HG03469 (cell line): ENCODE measurements around the gene ANKS1B.
"Not testable (repeated sequence)": the region's sequence is repeated elsewhere in the genome, so short reads cannot be mapped to it uniquely, and the experiment has no call there.

Experiments used
- ATAC-seq: cut with Tn5 transposase; IDR thresholded peaks from one replicate; pipeline ENCODE4 v1.9.1; 2021; ENCODE audit warnings: mild to moderate bottlenecking, moderate library complexity, moderate number of reproducible peaks; ENCODE audit not compliant: unreplicated experiment

The ANKS1B gene

DNA sequence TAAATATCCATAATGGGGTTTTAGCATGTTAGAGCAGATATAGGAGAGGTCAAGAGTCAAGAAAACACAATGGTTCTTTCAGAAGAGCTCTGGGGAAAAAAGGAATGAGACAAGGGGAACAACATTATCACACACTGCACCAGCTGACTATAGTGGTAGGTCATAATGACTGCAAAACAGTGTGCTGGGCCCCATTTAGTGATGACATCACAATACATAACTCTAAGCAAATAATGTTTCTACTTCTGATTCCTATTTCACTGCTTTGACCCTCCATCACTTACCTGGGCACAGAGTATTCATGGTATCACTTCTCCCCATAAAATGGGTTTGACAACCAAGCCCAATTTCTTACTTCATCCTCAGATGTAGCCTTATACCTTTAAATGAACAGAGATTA is 275.1 kb downstream of the ANKS1B start:
- ATAC-seq, result no peak

DNA sequence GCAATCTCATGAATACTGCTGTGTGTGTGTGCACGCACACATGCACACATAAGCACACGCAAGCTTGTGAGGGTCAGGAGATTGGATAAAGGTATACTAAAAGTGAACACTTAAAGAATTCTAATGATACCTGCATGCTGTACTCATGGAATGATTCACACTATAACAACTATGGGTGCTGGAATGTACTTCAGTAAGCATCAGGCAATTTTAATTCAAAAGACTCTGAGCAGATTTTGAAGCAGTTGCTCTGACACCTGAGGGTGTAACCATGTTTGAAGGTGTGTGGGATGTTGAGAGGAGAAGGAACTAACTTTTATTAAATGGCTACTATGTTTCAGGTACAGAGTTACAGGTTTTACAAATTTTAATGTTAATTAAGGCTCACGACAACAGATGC is 275.6 kb downstream of the ANKS1B start:
- ATAC-seq, result no peak

DNA sequence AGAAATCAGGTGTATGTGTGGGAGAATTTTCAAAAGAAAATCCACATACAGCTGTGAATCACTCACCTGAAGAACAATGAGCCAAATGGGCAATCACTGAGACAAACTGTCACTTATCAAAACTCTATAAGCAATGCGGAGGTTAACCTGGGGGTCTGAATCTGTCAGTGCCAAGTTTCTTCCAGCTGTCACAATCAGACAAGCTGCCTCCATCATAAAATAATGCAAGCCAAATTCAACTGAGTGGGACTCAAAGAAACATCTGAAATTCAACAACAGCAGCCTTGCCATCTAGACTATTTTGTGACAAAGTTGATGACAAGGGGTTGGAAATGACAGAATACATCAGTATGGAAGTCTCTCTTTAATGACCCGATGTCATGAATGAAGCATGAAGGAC is 276.9 kb downstream of the ANKS1B start:
- no peak for ATAC-seq

DNA sequence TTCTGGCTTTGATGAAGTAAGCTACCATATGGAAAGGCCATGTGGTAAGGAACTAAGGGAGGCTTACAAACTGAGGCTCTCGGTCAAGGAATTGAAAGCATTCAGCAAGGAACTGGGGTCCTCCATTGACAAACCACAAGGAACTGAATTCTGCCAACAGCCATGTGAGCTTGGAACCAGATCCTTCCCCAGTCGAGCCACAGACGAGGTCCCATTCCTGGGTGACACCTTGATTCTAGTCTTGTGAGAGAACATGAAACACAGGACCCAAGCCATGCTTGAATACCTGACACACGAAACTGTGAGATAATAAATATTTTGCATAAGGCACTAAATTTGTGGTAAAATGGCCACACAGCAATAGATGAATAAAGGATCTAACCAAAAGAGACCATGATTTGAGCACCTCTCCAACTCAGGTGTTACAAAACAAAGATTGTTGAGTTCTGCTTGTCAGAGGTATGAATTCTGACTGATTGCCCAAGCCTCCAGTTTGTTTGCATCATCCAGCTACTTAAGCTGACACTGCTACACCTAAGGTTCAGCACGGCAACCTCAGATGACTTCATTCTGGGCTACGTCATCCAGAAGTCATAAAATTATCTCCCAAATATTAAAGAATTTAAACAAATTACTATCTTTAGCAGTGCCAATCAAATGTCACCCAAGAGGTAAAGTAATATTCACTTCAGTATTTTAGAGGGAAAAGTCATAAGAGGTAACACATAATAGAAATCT is 277.8 kb downstream of the ANKS1B start:
- no peak for ATAC-seq

DNA sequence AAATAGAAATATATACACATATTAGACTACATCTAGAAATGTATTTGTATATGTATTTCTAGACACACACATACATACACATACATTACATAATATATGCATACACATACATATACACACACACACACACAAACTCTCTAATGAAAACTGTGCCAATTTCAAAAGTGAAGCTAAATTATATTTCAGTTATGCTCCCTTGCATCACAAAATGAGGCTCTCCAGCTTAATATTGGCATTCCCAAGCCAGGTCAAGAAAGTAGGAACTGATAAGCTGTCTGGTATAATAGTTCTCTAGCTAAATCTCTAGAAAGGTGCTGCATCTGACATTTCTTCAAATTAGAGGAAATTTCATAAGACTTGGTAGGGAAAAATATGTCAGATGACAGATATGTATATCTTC is 280.3 kb downstream of the ANKS1B start:
- ATAC-seq, result no peak

DNA sequence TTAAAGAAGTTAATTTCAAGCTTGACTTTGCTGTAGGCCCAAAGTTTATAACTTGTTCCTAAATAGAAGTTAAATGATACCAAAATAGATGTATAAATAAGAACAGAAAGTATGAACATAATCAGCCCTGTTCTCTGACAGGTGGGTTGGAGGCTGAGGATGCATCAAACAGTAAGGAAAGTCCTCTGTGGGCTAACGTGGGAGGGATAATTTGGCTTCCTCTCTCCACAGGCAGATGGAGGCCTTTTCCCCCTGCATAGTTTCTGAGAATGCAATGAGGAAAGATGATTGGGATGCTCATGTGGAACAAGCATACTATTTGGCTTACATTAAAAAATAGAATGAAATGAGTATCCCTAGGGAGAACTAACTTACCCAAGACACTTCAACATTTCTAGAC is 280.7 kb downstream of the ANKS1B start:
- no peak for ATAC-seq

DNA sequence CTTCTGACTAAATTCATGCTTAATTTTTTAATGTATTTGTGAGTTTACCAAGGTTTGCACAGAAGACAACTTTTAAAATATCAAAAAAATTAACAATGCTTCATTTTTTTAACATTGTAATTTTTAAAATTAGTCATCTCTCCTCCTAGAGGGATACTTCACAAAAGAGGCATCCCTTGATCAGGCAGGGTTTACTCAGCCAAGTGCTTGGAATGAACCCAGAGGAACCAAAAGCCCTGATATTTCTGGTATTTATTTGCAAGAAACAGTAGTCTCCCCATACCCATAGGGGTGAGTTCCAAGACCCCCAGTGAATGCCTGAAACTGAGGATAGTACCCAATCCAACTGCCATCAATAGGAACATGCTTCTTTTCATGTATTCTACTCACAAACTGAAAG is 284.7 kb downstream of the ANKS1B start:
- ATAC-seq, result no peak

DNA sequence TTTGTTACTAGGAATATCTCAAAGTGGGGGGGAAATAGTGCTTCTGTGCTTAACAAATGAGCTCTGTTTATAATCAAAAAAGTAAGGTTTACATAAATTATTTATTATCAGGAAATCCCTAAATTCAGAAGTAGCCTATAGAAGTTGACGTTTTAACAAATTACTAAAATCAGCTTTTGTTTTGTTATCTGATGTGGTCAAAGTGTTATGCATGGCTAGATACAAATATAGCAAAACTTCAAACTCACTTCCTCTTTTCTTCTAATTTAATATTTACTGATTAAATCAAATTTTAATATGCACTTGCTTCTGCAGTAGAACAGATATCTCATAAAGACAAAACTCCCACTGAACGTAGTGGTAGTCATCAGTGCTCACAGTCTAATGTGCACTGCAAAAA is 289.7 kb downstream of the ANKS1B start:
- ATAC-seq, result no peak

DNA sequence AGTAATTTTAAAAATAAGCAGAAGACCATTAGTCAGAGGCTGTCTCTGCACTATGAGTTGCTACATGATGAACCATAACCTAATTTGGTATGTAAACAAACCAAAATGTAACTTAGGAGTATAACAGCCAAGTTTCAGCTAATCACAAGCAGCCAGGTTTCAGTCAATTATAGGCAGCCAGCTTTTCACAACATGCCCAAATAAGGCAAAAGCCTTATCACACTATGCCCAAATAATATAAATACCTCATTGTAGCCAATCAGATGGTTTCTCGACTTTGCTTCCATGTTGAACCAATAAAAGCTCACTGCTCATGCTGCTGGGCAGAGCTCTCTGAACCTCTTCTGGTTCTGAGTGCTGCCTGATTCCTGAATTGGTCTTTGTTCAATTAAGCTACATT is 298.6 kb downstream of the ANKS1B start:
- no peak for ATAC-seq

DNA sequence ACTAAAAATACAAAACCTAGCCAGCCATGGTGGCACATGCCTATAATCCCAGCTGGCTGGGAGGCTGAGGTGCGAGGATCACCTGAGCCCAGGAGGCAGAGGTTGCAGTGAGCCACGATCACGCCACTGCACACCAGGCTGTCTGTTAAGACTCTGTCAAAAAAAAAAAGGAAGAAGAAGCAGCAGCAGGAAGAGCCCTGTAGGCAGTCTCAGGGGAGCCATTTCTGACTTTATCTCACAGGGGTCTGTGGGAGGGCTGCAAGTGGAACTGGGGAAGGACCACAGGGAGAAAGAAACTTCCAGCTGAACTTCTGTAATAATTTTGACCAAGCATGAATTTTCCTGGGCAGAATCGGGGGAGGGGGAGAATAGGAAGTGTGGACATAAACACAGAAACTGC is 304.5 kb downstream of the ANKS1B start:
- ATAC-seq, result no peak

DNA sequence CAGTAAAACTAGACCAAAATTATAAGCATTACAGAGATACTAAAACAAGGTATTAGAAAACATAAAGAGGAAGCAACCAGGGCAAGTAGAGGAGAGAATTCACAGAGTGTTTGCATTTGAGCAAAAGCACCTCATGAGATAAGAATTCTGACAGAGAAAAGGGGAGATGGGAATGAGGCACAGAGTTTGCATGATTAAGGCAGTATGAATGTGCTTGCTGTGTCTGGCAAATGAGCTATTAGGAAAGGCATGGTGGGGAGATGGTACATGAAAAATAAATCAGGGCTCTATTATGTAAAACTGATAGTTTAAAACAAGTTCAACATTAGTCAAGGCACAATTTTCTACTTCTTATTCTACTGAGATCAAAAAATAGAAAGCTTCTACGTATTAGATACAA is 314.1 kb downstream of the ANKS1B start:
- ATAC-seq, result no peak

DNA sequence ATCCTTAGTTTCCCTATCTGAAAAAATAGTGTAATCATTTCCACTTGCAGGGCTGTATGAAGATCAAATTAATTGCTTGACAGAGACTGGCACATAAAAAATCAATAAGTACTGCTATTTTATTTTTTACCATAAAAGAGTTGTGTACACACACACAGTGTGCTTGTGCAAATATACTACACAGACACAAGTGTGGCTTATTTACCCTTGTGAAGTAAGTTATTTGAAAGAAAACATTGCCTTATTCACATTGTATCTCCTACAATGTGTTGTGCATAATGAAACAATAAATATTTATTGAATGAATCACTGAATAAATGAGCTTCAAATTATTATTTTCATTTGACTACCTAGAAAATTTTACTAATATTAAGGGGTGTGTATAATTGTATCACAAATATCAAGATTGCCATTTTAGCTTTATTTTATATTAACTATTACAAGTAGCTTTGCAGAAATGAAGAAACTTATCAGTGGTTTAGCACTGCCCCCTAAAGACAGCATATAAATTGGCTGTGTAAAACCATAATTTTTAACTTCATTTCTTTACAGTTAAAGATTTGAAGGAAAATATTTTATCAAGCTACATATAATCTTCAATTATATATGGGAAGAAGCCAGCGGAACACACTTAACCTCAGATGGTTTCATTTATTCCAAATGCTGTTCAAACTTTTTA is 325.9 kb downstream of the ANKS1B start:
- ATAC-seq, result no peak

DNA sequence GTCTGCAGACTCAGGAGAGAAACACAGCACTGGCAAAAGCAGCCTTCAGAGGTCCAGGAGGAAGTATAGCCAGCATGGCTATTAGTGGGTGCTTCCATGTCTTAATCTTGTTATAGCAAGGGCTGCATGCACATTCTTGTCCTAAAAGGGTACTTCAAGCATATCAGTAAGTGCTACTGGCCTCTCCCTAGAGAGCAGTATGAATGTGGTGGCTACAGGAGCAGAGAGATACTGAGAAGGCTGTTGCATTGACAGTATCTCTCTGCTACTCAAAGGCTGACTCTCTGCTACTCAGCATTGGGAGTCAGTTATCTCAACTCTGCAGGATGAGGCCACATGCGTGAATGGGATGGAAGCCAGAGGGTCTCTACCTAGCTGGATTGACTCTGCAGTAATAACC is 335.2 kb downstream of the ANKS1B start:
- ATAC-seq, result no peak

DNA sequence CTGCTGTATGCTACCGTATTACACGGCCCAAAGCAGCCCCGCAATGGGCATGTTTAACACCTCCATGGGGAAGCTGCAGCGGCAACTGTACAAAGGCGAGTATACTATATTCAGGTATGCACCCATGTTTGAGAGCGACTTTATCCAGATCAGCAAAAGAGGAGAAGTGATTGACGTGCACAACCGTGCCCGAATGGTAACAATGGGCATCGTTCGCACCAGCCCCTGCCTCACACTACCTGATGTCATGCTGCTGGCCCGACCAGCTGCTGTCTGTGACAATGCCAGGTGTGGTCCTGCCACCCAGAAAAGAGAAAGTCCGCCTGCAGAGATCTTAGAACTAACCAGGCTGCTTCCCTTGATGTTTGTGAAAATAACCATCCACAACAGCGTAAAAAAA is 336.6 kb downstream of the ANKS1B start:
- ATAC-seq, result no peak

DNA sequence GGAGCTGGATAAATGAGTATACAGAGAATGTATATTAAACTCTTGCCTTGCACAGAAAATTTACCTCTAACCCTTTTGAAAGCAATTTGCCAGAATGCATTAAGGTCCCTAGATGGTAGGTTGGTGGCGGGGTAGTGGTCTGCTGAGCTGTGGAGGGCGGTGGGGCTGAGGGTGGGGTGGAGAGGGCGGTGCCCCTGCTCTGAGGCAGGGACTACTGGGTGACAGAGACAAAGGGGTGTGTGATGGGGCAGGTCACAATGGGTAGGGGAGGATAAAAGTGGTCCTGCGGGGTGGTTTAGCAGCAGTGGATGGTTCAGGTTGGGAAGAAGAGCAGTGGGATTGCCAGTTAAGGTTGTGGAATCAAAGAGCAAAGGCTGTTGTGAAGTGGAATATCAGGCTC is 337.3 kb downstream of the ANKS1B start, which contains the start of gene GARIN6:
GARIN6 (plus strand) TSS at position 301 of the 400 bp plus-strand sequence. CDS start 422 bp downstream, outside the sequence.
- no peak for ATAC-seq

DNA sequence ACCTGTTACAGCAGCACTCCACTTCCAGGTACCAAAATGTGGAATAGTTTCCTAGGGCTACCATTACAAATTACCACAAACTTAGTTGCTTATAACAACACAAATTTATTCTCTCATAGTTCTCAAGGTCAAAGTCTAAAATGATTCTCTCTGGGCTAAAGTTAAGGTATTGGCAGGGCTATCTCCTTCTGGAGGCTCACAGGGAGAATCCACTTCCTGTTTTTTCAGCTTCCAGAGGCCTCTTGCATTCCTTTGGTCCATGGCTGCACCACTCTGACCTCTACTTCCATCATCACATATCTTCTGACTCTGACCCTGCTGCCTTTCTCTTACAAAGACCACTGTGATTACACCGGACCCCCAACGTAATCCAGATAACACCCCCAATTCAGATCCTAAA is 340.1 kb downstream of the ANKS1B start:
- no peak for ATAC-seq

DNA sequence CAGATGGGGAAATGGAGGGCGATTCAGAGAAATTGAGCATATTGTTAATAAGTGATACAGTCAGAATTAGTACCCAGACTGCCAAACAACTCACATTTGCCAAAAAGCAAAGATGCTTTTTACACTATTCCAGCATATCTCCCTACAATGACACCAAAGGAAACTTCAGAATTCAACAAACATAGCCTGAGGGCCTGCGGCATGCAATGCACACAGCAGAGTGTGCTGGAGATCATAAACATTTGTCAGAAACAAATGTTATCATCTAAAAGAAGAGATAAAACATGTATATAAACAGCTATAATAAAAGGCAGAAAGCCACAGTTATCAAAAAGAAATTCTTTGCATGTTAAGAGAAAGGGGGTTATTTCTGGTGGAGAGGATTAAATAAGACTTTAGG is 357.3 kb downstream of the ANKS1B start:
- ATAC-seq, result no peak

DNA sequence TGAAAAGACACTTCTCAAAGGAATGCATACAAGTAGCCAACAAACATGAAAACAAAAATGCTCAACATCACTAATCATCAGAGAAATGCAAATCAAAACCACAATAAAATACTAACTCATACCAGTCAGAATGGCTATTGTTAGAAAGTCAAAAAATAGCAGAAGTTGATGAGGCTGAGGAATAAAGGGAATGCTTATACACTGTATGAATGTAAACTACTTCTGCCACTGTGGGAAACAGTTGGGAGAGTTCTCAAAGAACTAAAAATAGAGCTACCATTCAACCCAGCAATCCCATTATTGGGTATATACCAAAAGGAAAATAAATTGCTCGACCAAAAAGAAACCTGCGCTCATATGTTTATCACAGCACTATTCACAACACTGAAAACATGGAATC is 360.1 kb downstream of the ANKS1B start:
- ATAC-seq, result not testable (repeated sequence)

DNA sequence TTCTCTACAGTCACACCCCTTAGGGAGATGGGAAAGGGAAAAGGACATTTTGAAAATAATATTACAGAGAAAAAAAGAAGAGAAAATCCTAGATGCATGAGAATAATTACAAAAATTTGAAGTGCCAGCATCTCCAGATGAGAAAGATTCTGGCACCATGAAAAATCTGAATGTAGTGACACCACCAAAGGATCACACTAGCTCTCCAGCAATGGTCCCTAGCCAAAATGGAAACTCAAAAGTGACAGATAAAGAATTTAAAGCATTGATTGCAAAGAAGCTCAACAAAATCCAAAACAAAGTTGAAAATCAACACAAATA is 364.6 kb downstream of the ANKS1B start:
- ATAC-seq, result no peak

DNA sequence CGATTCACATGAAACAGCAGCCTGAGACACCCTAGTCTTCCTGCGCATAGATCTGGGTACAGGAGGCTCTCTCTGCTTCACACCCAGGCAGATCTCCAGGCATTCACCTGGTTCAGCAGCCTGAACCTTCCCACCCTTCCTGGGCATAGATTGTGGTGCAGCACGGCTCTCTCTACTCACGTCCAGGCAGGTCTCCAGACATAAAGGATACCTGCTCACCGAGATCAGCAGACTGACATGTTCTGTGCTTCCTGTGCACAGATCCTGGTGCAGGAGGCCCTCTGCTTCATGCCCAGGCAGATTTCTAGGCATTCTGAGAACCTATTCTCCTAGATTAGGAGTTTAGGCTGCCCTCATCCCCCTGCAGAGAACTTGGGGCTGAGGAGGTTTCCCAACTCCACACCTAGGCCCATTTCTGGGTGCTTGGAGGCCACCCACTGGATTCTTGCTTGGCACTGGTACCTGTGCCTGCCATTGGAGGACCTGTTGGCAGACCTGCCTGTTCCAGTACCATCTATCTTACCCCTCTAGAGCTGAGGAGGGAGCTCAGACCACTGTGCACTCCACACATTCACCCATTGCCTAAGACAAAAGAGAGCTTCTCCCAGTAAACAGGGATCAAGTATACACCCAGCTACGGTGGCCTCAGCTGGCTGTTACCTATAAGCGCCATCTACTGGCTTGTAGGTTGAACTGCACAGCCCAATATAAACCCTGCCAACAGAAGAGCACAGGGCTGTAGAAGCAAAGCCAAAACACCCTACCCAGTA is 365.2 kb downstream of the ANKS1B start:
- peak; percentile 93 for ATAC-seq

DNA sequence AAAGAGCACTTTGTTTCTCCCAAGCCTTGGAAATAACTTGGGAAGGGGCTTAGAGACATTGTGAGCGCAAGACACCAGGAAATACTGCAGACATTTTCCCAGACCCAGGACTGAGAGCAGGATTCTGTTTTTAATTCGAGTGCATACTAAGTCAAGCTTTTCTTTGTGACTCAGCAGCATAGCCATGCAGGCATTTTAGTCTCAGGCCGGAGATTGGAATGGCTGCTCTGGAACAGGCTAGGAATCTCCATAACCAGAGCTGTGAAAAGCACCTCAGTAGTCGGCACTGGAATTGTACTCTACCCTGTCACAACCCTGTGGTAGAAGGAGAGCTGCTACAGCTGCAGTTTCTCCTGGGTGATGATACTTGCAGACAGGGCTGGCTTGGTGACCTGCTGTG is 366.1 kb downstream of the ANKS1B start:
- no peak for ATAC-seq

DNA sequence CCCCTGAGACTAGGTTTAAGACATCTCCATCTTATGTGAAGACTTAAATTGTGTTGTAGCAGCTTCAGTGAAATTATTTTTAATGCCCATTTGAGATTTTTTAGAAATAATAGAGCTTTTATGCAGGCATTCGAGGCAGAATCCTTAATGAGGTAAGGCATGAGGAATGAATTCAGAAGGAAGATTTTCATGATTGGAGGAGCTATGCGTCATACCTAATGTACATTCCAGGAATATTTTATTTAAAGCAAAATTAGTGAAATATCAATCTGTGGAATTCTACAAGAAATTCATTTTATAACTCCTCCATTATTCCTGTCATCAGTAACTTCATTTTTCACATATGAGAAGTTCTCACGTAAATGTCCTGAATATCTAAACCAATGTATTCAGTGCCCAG is 373.1 kb downstream of the ANKS1B start:
- no peak for ATAC-seq
